DND-41 (cell line): Measurements from ENCODE around the gene PIK3CD.

Experiments
- EZH2 ChIP-seq: IDR thresholded peaks from 3 replicates; pipeline ENCODE4 v1.6.1; 2012; ENCODE audit warnings: borderline replicate concordance, low read depth, mild to moderate bottlenecking, moderate library complexity, low read length, inconsistent platforms; ENCODE audit not compliant: severe bottlenecking
- TF ChIP-seq, protein P1 (sequence below): IDR thresholded peaks from 2 replicates; pipeline ENCODE4 v1.5.1; 2012; ENCODE audit warnings: borderline replicate concordance, low read length, moderate library complexity, mild to moderate bottlenecking; ENCODE audit not compliant: poor library complexity, severe bottlenecking; ENCODE audit errors: extremely low read depth

DNA sequence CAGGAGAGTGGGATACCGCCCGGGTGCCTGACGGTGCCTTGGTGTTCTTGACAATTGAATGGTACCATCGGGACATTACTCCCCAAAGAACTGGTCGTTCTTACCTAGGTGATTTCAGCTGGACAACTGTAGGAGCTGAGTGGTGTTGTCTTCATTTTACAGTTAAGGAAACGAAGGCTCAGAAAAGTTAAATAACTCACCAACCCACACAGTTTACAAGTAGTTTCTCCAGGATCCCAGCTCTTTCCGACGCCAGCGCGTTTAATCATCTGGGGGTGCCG is 1.6 kb downstream of the PIK3CD start:
- no peak for TF ChIP-seq EZH2
- TF ChIP-seq, protein P1, sequence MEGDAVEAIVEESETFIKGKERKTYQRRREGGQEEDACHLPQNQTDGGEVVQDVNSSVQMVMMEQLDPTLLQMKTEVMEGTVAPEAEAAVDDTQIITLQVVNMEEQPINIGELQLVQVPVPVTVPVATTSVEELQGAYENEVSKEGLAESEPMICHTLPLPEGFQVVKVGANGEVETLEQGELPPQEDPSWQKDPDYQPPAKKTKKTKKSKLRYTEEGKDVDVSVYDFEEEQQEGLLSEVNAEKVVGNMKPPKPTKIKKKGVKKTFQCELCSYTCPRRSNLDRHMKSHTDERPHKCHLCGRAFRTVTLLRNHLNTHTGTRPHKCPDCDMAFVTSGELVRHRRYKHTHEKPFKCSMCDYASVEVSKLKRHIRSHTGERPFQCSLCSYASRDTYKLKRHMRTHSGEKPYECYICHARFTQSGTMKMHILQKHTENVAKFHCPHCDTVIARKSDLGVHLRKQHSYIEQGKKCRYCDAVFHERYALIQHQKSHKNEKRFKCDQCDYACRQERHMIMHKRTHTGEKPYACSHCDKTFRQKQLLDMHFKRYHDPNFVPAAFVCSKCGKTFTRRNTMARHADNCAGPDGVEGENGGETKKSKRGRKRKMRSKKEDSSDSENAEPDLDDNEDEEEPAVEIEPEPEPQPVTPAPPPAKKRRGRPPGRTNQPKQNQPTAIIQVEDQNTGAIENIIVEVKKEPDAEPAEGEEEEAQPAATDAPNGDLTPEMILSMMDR, result no peak
